Activated CD4-positive, alpha-beta T cell treated with anti-CD3 and anti-CD28 coated beads, Interleukin-2, Interleukin-4, amounts not matched to agents 100 ng/mL and 50 ng/mL, durations not matched to agents 16 hours and 8 hours (primary cell): ENCODE measurements around the gene HMBS.

Source experiments
- DNase-seq: peaks from one replicate; pipeline ENCODE4 v3.0.0-alpha.2; 2020; ENCODE audit warnings: low spot score

HMBS gene

GRCh38 chr11:119067371-119068222 lies 17.1 kb upstream of the HMBS start, which contains the start of gene VPS11:
Gene VPS11, plus strand, starts transcription at chr11:119067818. Its CDS starts 6 bp downstream, at chr11:119067824.
- DNase-seq = peak; percentile 98

GRCh38 chr11:119077839-119078238 lies 6.8 kb upstream of the HMBS start:
- no peak for DNase-seq

- no peak for DNase-seq
Observed at GRCh38 chr11:119078675-119079420, 5.8 kb upstream of the HMBS start.

GRCh38 chr11:119081682-119082260 lies 2.9 kb upstream of the HMBS start:
- DNase-seq = no peak

GRCh38 chr11:119085437-119085847 lies 761 bp downstream of the HMBS start:
- DNase-seq = no peak

- DNase-seq = no peak
Observed at GRCh38 chr11:119087123-119087522, 2.4 kb downstream of the HMBS start.

- no peak for DNase-seq
Observed at GRCh38 chr11:119087747-119088241, 3.1 kb downstream of the HMBS start.

GRCh38 chr11:119088406-119088805 lies 3.7 kb downstream of the HMBS start:
- no peak for DNase-seq

GRCh38 chr11:119089319-119089718 lies 4.6 kb downstream of the HMBS start:
- no peak for DNase-seq

- no peak for DNase-seq
Observed at GRCh38 chr11:119091178-119091577, 6.5 kb downstream of the HMBS start.

GRCh38 chr11:119091966-119092879 lies 7.5 kb downstream of the HMBS start:
- no peak for DNase-seq

- no peak for DNase-seq
Observed at GRCh38 chr11:119092880-119093842, 8.5 kb downstream of the HMBS start.

- no peak for DNase-seq
Observed at GRCh38 chr11:119093942-119094815, 9.5 kb downstream of the HMBS start.

GRCh38 chr11:119094816-119095065 lies 10.1 kb downstream of the HMBS start:
- DNase-seq = no peak

GRCh38 chr11:119095066-119095880 lies 10.6 kb downstream of the HMBS start:
- peak; percentile 100 for DNase-seq

- no peak for DNase-seq
Observed at GRCh38 chr11:119099711-119100110, 15.0 kb downstream of the HMBS start.

- DNase-seq = no peak
Observed at GRCh38 chr11:119100246-119100970, 15.7 kb downstream of the HMBS start.
